GM20000 (cell line): ENCODE results near the gene KCNIP2.

Experiments used
- DNase-seq: peaks from one replicate; pipeline ENCODE4 v3.0.0; 2012; ENCODE audit warnings: low spot score
- TF ChIP-seq, protein P1 (sequence below): IDR thresholded peaks from 2 replicates; pipeline ENCODE4 v1.5.1; 2012; ENCODE audit warnings: mild to moderate bottlenecking, control low read depth; ENCODE audit errors: extremely low read depth, missing control alignments

Gene KCNIP2

GRCh38 chr10:101785801-101786200, 57.8 kb downstream of the KCNIP2 start:
- no peak for DNase-seq
- TF ChIP-seq, protein P1, sequence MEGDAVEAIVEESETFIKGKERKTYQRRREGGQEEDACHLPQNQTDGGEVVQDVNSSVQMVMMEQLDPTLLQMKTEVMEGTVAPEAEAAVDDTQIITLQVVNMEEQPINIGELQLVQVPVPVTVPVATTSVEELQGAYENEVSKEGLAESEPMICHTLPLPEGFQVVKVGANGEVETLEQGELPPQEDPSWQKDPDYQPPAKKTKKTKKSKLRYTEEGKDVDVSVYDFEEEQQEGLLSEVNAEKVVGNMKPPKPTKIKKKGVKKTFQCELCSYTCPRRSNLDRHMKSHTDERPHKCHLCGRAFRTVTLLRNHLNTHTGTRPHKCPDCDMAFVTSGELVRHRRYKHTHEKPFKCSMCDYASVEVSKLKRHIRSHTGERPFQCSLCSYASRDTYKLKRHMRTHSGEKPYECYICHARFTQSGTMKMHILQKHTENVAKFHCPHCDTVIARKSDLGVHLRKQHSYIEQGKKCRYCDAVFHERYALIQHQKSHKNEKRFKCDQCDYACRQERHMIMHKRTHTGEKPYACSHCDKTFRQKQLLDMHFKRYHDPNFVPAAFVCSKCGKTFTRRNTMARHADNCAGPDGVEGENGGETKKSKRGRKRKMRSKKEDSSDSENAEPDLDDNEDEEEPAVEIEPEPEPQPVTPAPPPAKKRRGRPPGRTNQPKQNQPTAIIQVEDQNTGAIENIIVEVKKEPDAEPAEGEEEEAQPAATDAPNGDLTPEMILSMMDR, result no peak

DNA sequence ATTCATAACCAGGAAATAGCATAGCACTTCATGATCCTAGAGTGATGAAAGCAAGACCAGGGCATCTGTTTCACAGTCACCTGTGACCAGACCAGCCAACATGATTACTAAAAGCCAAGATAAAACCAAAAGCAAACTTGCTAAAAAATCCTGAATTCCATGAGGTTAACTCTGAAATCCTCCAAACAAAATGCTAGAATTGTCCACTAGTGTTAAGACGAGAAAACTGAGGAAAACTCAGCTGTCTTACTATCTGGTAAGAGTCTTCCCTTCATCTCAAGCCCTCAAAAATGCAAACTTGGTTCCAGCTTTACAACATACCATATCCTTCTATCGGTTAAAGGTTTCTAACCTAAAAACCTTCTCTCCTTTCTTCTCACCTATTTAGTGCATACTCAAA, 59.0 kb downstream of the KCNIP2 start:
- DNase-seq, result no peak

DNA sequence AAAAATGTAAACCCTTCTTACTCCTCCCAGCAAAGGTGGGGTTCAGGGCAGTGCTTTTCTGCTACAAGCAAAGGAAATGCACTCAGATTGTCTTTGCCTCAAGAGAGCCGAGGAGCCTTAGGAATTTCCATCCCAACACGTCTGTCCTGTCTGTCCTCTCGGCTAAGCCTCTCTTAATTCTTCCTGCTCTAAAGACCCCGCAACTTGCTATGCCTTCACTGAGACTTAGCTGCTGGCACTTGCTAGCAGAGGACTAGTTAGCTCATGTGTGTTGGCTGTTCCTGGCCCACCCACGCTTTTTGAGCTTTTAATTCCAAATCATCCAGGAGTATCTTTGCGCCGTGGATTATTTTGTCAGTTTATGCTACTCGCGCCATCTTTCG, 59.9 kb downstream of the KCNIP2 start:
- TF ChIP-seq, protein P1, result no peak
- DNase-seq, result no peak

More for the DNA sequence above, 59.0 kb downstream of the KCNIP2 start:
- TF ChIP-seq, protein P1, result no peak

GRCh38 chr10:101782811-101783735, 60.5 kb downstream of the KCNIP2 start, which contains the start of gene NPM3:
TSS of gene NPM3 (minus strand) at chr10:101783446. CDS start at chr10:101783390, 56 bp downstream.
- TF ChIP-seq, protein P1, result no peak
- peak; percentile 89 for DNase-seq

- no peak for DNase-seq
Measured at GRCh38 chr10:101781984-101782810, 61.4 kb downstream of the KCNIP2 start.

GRCh38 chr10:101781655-101781983, 62.0 kb downstream of the KCNIP2 start:
- TF ChIP-seq, protein P1, result no peak
- DNase-seq, result no peak

More at GRCh38 chr10:101781984-101782810, 61.4 kb downstream of the KCNIP2 start:
- TF ChIP-seq, protein P1, result no peak
